Caki2 (cell line): ENCODE data around the gene KLF12. TPM values are rescaled to one million over a fixed set of nuclear protein-coding genes. Genes with fewer than 3 reads are reported as not detected.

Experiments used
- DNase-seq: peaks from one replicate; pipeline ENCODE4 v3.0.0-alpha.2; 2015; ENCODE audit warnings: low read depth
- in situ Hi-C: cut with HindIII; loops from 2 replicates; pipeline ENCODE4 v1.10.0; 2016; ENCODE audit warnings: low sequenced_read_pairs, low pct_unique_long_range_greater_than_20kb, mixed read lengths
- total RNA-seq: library from RNA; depleted of rRNA; stranded (reverse); fragments of >200 nt; shearing (Covaris generic); gene quantifications from 2 replicates; pipeline ENCODE4 v1.2.3, GENCODE V29; 2014; ENCODE audit warnings: low replicate concordance

KLF12 gene
- total RNA-seq, 1 experiment from 2014 or later = 5.1 TPM

- DNase-seq = no peak
- in situ Hi-C loops = no loop called here
Observed at GRCh38 chr13:74138241-74138640, 4.0 kb upstream of the KLF12 start.

- in situ Hi-C loops = no loop called here
- no peak for DNase-seq
Observed at GRCh38 chr13:74136084-74136658, 2.0 kb upstream of the KLF12 start.

- DNase-seq = peak; percentile 73
- in situ Hi-C loops = no loop called here
Observed at GRCh38 chr13:74135326-74136083, 1.3 kb upstream of the KLF12 start.

GRCh38 chr13:74134777-74135325 lies 647 bp upstream of the KLF12 start:
- in situ Hi-C loops = no loop called here
- peak; percentile 74 for DNase-seq

GRCh38 chr13:74133657-74134201 lies 475 bp downstream of the KLF12 start:
- in situ Hi-C loops = no loop called here
- peak; percentile 79 for DNase-seq

- peak; percentile 29 for DNase-seq
- in situ Hi-C loops = no loop called here
Observed at GRCh38 chr13:74132776-74133656, 1.2 kb downstream of the KLF12 start.

- in situ Hi-C loops = no loop called here
- DNase-seq = peak; percentile 23
Observed at GRCh38 chr13:74132152-74132775, 1.9 kb downstream of the KLF12 start.

- in situ Hi-C loops = no loop called here
- no peak for DNase-seq
Observed at GRCh38 chr13:74131227-74131626, 3.0 kb downstream of the KLF12 start.

- DNase-seq = no peak
- in situ Hi-C loops = no loop called here
Observed at GRCh38 chr13:74129500-74130191, 4.6 kb downstream of the KLF12 start.

- DNase-seq = no peak
- in situ Hi-C loops = no loop called here
Observed at GRCh38 chr13:74128156-74128767, 5.9 kb downstream of the KLF12 start.

GRCh38 chr13:74118328-74118727 lies 15.9 kb downstream of the KLF12 start:
- in situ Hi-C loops = no loop called here
- no peak for DNase-seq

GRCh38 chr13:74117207-74117705 lies 16.9 kb downstream of the KLF12 start:
- in situ Hi-C loops = no loop called here
- DNase-seq = no peak

- DNase-seq = no peak
- in situ Hi-C loops = no loop called here
Observed at GRCh38 chr13:74115133-74115532, 19.1 kb downstream of the KLF12 start.

GRCh38 chr13:74114641-74115040 lies 19.6 kb downstream of the KLF12 start:
- in situ Hi-C loops = no loop called here
- no peak for DNase-seq

GRCh38 chr13:74114202-74114601 lies 20.0 kb downstream of the KLF12 start:
- in situ Hi-C loops = no loop called here
- no peak for DNase-seq

- DNase-seq = no peak
- in situ Hi-C loops = no loop called here
Observed at GRCh38 chr13:74111901-74112824, 22.0 kb downstream of the KLF12 start.
